ENCODE data around the gene HIVEP3.

HIVEP3 gene

DNA sequence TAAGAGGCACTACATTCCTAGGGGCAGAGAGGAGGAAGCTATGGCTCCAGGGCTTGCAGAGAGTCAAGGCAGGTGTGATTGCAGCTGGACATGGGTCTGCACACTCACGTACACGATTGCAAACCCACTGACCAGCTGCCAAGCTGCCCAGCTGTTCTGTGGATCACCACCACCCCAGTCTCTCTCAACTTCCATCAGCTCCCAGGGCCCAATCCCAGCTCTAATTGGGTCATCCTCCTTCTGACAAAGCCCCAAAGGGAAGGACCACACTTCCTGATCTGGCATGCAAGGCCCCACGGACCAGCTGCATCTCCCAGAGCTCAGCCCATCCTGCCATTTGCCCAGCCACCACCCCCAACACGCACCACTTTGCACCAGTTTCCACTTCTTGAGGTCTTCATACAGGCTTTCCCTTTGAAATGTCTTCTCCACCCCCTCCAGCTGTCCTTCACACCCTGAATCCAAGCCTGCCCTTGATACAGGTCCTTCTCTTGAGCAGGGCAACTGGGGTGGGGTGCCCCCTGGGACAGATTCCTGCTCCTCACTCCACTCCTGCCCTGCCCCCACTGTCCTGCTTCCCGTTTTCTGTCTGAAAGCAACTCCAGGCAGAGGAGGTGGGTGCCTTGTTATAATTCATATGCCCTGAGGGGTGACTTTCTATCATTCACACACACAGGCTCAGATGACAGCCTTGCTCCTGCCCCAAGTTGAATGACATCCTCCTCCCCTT lies 254.9 kb downstream of the HIVEP3 start:
- DNase-seq (ENCODE audit: low spot score) = no peak
- H3K4me3 ChIP-seq = no peak overlapping the region
- peak overlapping the region; percentile 95 to 98 for H3K27ac ChIP-seq
- TF ChIP-seq CTCF (IDR thresholded peaks at IDR 0.05) = no peak

- H3K27ac ChIP-seq = peak overlapping the region; percentile 95 to 98
- TF ChIP-seq CTCF (IDR thresholded peaks at IDR 0.05) = no peak
- H3K4me3 ChIP-seq = peak overlapping the region; percentile 86
- peak; percentile 83 for DNase-seq (ENCODE audit: low spot score)
Measured at GRCh38 chr1:41662765-41663437, 255.8 kb downstream of the HIVEP3 start.

- Histone ChIP-seq H3K27ac (peak overlapping the region; percentile 95 to 98), H3K4me3 (peak overlapping the region; percentile 86)
- no peak for DNase-seq (ENCODE audit: low spot score)
- no peak for TF ChIP-seq CTCF (IDR thresholded peaks at IDR 0.05)
Measured at GRCh38 chr1:41662061-41662764, 256.5 kb downstream of the HIVEP3 start.

GRCh38 chr1:41661428-41662060 lies 257.2 kb downstream of the HIVEP3 start:
- TF ChIP-seq CTCF (IDR thresholded peaks at IDR 0.05) = no peak
- peak overlapping the region in 1 of 2 donors; percentile 95 for H3K27ac ChIP-seq
- no peak for DNase-seq (ENCODE audit: low spot score)
- peak overlapping the region; percentile 86 for H3K4me3 ChIP-seq

DNA sequence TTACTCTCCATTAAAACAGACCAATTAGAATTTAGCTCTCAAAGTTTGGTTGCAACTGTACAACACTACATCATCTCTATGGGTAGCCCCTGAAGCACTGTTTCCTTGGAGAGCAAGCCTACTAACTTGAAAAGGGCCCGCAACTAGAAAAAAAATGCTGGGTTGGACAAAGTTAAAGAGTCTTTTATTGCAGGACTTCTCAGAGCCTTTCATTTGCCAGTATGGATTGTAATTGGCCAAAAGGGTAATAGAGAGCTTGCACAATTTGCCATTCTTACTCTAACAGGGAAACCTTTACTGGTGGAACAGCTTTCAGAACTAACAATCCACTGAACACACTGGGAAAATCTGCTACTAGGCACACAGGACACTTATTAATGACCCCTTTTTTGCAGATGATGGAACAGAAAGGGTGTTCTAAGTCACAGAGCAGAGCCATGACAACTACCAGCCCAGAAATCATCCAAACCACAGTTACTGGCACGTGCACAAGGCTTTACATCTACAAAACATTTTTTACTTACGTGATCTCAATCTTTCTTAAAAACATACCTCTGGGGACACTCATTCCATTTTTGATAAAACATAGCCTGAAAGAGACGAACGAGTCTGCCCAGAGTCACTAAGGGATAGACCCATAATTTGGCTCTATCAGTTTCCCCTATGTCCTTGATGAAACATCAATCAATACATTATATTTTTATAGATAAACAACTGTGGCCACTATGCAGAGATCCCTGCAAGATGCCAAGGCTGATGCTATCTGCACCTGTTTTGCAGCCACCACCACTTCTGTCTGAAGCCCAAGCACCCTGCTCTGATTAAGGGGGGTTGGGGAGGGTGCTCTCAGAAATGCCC lies 257.9 kb downstream of the HIVEP3 start:
- TF ChIP-seq CTCF (IDR thresholded peaks at IDR 0.05) = no peak
- H3K4me3 ChIP-seq = peak overlapping the region; percentile 86
- no peak for DNase-seq (ENCODE audit: low spot score)
- no peak overlapping the region for H3K27ac ChIP-seq

DNA sequence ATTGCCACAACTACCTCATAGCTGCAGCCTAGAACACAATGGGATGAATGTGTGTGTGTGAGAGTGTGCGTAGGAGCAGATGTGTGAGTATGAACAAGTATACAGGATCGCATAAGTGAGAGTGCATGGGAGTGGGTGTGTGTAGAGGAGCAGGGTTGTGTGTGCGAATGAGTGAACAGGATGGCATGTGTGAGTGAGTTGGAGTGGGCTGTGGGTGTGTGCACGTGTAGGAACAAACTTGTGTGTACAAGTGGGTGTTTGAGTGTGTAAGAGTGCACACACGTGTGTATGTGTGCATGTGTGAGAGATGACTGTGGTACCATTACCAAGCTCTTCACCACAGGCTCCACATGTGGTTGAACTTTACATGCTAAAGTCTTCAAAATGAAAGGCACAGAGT lies 258.8 kb downstream of the HIVEP3 start:
- Histone ChIP-seq H3K4me3 (no peak overlapping the region), H3K27ac (no peak overlapping the region)
- no peak for TF ChIP-seq CTCF (IDR thresholded peaks at IDR 0.05)
- DNase-seq (ENCODE audit: low spot score) = no peak

Measured in coronary artery (tissue), 2 donors.